ENCODE data around the gene P3H2. TPM values are rescaled to one million over a fixed set of nuclear protein-coding genes. Genes with fewer than 3 reads are reported as not detected.

Gene P3H2
- total RNA-seq, 2 experiments from 2014 or later = not detected

DNA sequence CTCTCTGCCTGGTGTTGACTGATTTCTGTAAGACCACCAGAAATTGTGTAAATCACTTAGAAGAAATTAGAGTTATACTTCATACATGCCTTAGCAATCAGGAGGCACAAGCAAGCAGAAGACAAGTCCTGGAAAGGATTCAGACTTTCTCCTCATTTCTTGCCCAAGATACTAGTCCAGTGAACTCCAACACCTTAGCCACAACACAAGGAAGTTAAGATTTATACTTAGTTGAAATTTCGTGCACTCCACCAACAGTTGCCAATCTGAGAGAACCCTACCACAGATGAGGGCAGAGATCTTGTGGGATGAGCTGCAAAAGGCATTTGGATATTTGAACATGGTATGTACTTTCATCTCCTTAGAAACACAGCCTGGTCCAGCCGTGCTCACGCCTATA lies 2.3 kb downstream of the P3H2 start:
- ATAC-seq = no peak
- no peak for DNase-seq
- no peaks in the 10 kb centered on the region for H3K9me3 Mint-ChIP-seq (ENCODE audit: low read depth)
- H3K27ac Mint-ChIP-seq = no peak overlapping the region
- CTCF ChIA-PET = interaction anchor here (1.0 kb wide), 1 partner anchor 15 kb away, joined by 3 read pairs; no protein-coding TSS in a partner anchor
- H3K4me1 Mint-ChIP-seq = peaks cover 6% of the 10 kb centered on the region
- peaks cover 64% of the 10 kb centered on the region for H3K27me3 Mint-ChIP-seq
- no peak overlapping the region for H3K4me3 Mint-ChIP-seq
- no peaks in the 10 kb centered on the region for H3K36me3 Mint-ChIP-seq

DNA sequence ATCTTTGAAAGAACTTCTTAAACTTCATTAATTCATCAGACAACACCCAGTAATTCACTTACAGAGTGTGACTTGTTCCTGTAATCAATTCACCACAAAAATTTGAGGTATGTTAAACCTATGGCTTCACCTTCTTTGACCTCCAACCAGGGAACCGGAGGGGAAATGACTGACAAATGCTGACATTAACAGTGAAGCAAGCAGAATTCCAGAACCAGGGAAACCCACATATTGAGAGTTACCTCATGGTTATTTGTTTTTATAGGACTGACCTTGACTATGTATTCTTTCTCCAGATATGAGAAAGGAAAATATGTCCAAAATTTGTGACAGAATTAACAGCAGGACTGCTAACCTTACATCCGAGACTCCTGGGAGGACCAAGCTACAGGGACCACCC lies 2.7 kb downstream of the P3H2 start:
- no peak for DNase-seq
- peaks cover 61% of the 10 kb centered on the region for H3K27me3 Mint-ChIP-seq
- H3K36me3 Mint-ChIP-seq = no peaks in the 10 kb centered on the region
- no peaks in the 10 kb centered on the region for H3K9me3 Mint-ChIP-seq (ENCODE audit: low read depth)
- H3K4me1 Mint-ChIP-seq = peaks cover 6% of the 10 kb centered on the region
- H3K27ac Mint-ChIP-seq = no peak overlapping the region
- H3K4me3 Mint-ChIP-seq = no peak overlapping the region
- CTCF ChIA-PET = no interaction called here
- ATAC-seq = no peak

DNA sequence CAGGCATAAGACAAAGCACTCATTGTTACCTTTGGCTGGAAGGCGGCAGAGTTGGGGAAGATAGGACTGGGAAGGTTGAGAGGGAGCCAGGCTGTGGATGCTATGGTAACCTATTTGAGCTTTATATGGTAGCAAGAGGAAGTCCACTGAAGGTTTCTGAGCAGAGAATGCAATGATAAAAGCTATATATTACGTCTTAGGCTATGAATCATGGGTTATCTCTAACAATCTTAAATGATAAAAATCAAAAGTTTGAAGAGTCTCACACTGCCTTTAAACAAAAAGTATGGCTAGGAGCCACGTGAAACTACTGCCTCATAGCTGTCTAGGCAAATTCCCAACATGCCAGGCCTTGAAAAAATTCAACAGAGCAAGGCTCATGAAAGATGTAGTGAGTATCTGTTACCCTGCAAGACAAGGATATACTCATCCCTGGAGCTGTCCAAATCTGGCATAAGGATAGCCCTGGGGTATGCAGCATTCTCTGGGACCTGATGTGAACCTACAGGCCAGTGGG lies 4.1 kb downstream of the P3H2 start:
- CTCF ChIA-PET = interaction anchor here (1.5 kb wide), 1 partner anchor 155 kb away, joined by 3 read pairs; no protein-coding TSS in a partner anchor

DNA sequence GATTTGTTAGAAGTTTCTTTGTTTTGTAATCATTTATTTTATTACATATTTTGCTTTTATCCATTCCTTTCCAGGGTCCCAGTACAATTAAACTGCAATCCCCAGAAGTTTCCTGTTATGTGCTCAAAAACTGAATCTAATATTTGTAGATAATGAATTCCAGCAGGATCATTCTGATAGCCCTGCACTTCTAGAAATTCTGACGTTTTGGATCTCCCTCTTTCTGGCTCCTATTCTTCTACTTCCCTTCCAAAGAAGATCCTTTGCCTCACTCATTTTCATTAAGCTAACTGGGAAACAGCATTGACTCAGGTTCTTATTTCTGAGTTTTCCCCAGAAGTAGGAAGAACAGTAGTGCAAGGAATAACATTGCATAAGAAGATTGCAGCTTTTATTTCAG lies 9.9 kb downstream of the P3H2 start:
- DNase-seq (no peak), ATAC-seq (no peak)
- CTCF ChIA-PET = interaction anchor here (1.2 kb wide), 1 partner anchor 149 kb away, joined by 3 read pairs; no protein-coding TSS in a partner anchor
- H3K9me3 Mint-ChIP-seq (ENCODE audit: low read depth) = peaks cover 2% of the 10 kb centered on the region
- H3K4me1 Mint-ChIP-seq = no peaks in the 10 kb centered on the region
- H3K36me3 Mint-ChIP-seq = no peaks in the 10 kb centered on the region
- no peak overlapping the region for H3K4me3 Mint-ChIP-seq
- H3K27ac Mint-ChIP-seq = no peak overlapping the region
- peaks cover 22% of the 10 kb centered on the region for H3K27me3 Mint-ChIP-seq

More for the DNA sequence above, 4.1 kb downstream of the P3H2 start:
- peaks cover 6% of the 10 kb centered on the region for H3K4me1 Mint-ChIP-seq
- no peak for ATAC-seq
- no peak overlapping the region for H3K27ac Mint-ChIP-seq
- H3K4me3 Mint-ChIP-seq = no peak overlapping the region
- H3K27me3 Mint-ChIP-seq = peaks cover 55% of the 10 kb centered on the region
- DNase-seq = no peak
- no peaks in the 10 kb centered on the region for H3K9me3 Mint-ChIP-seq (ENCODE audit: low read depth)
- H3K36me3 Mint-ChIP-seq = no peaks in the 10 kb centered on the region

DNA sequence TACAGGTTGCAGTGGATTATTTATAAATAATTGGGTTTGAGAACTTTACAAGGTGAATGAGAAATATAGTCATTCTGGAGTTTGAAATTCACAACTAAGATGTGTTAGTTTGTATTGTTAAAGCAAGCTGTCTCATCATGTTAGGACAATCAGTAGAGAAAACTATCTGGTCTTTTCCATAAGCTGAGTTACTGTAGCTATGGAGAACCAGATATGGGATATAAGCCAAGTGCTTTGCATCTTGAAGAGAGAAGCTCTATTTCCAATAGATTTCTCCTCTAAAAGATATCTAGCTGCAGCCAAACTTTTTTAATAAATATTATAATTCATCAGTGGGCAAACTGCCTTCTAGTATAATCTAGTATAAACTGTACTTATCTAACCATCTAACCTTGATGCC lies 11.3 kb downstream of the P3H2 start:
- H3K4me1 Mint-ChIP-seq = no peaks in the 10 kb centered on the region
- H3K36me3 Mint-ChIP-seq = no peaks in the 10 kb centered on the region
- ATAC-seq = no peak
- no peak overlapping the region for H3K27ac Mint-ChIP-seq
- H3K9me3 Mint-ChIP-seq (ENCODE audit: low read depth) = peaks cover 2% of the 10 kb centered on the region
- H3K27me3 Mint-ChIP-seq = peaks cover 18% of the 10 kb centered on the region
- H3K4me3 Mint-ChIP-seq = no peak overlapping the region
- CTCF ChIA-PET = interaction anchor here (1.2 kb wide), 1 partner anchor 9 kb away, joined by 3 read pairs; no protein-coding TSS in a partner anchor
- no peak for DNase-seq

DNA sequence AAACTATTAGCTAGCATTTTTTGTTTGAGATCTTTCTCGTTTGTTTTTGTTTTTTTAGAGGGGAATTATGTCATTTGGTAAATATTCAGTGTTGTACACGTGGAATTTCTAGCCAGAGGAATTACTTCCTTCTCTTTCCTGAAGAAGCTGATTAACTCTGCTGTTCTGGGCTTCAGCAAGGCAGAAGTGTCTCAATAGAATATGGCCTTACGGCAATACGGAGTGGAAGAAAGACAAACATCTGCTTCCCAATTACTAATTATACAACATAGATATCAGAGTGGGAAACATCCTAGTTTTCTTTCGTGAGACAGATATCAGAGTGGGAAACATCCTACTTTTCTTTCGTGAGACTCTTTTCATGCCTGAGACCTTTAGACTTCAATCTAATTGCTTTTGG lies 11.9 kb downstream of the P3H2 start:
- DNase-seq = no peak
- H3K4me1 Mint-ChIP-seq = no peaks in the 10 kb centered on the region
- no peak for ATAC-seq
- H3K36me3 Mint-ChIP-seq = no peaks in the 10 kb centered on the region
- CTCF ChIA-PET = interaction anchor here (1.2 kb wide), 1 partner anchor 8 kb away, joined by 3 read pairs; no protein-coding TSS in a partner anchor
- peaks cover 2% of the 10 kb centered on the region for H3K9me3 Mint-ChIP-seq (ENCODE audit: low read depth)
- H3K4me3 Mint-ChIP-seq = no peak overlapping the region
- H3K27ac Mint-ChIP-seq = no peak overlapping the region
- H3K27me3 Mint-ChIP-seq = peaks cover 20% of the 10 kb centered on the region

DNA sequence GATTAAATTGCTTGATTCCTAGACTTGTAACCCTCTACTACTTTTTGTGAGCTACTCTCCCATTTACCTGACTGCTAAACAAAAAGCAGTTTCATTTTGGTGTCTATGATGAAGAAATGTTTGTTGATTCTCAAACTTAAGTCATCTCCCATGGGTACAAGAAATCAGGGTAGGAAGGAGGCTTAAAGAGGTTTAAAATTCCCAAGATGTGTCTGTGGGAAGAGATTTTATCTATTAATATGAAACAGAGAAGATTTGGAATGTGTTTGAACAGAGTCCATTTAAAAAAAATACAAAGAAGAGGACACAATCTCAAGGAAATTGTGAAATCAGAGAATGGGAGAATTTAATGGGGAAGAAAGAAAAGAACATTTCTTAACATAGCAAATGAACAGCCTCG lies 14.8 kb downstream of the P3H2 start:
- no peaks in the 10 kb centered on the region for H3K36me3 Mint-ChIP-seq
- peaks cover 2% of the 10 kb centered on the region for H3K4me1 Mint-ChIP-seq
- no peak overlapping the region for H3K4me3 Mint-ChIP-seq
- ATAC-seq (no peak), DNase-seq (no peak)
- CTCF ChIA-PET = no interaction called here
- H3K27ac Mint-ChIP-seq = no peak overlapping the region
- peaks cover 33% of the 10 kb centered on the region for H3K27me3 Mint-ChIP-seq
- peaks cover under 1% of the 10 kb centered on the region for H3K9me3 Mint-ChIP-seq (ENCODE audit: low read depth)

DNA sequence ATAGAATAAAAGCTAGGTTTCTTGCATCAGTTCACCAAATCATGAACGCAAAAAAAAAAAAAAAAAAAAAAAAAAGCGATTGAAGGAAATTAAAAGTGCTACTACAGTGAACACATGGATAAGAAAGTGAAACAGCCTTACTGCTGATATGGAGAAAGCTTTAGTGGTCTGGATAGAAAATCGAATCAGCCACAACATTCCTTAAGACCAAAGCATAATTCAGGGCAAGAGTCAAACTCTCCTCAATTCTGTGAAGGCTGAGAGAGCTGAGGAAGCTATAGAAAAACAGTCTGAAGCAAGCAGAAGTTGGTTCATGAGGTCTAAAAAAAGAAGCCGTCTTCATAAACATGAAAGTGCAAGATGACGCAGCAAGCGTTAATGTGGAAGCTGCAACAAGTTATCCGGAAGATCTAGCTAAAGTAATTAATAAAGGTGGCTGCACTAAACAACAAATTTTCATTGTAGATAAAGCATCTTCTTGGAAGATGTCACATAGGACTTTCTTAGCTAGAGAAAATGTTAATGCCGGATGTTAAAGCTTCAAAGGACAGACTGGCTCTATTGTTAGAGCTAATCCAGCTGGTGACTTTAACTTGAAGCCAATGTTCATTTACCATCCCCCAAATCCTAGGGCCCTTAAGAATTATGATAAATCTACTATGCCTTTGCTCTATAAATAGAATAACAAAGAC lies 19.2 kb downstream of the P3H2 start:
- Mint-ChIP-seq H3K4me3 (peak overlapping the region; percentile 19), H3K27ac (no peak overlapping the region)
- CTCF ChIA-PET = no interaction called here

DNA sequence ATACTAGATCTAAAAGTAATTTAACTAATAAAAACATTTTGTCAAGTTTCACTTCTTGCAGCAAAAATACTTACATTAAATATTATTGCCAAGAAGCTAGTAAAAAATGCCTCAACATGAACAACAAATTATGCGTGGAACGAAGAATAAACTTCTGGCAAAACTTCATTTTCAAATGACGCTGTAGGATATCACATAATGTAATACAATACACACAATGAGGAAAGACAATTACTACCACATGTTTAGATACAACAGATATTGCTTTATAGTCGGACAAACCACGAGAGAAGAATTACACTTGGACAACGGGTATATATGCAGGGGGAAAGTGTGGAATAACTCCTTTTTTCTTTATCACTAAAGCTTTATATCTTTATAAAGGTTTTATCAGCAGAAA lies 21.6 kb downstream of the P3H2 start:
- no peak for DNase-seq
- CTCF ChIA-PET = no interaction called here
- ATAC-seq = no peak
- no peak overlapping the region for H3K27ac Mint-ChIP-seq
- H3K36me3 Mint-ChIP-seq = no peaks in the 10 kb centered on the region
- no peak overlapping the region for H3K4me3 Mint-ChIP-seq
- no peaks in the 10 kb centered on the region for H3K9me3 Mint-ChIP-seq (ENCODE audit: low read depth)
- peaks cover 27% of the 10 kb centered on the region for H3K27me3 Mint-ChIP-seq
- peaks cover 3% of the 10 kb centered on the region for H3K4me1 Mint-ChIP-seq

More for the DNA sequence above, 19.2 kb downstream of the P3H2 start:
- no peak for DNase-seq
- H3K36me3 Mint-ChIP-seq = no peaks in the 10 kb centered on the region
- no peak for ATAC-seq
- H3K27me3 Mint-ChIP-seq = peaks cover 34% of the 10 kb centered on the region
- no peaks in the 10 kb centered on the region for H3K9me3 Mint-ChIP-seq (ENCODE audit: low read depth)
- H3K4me1 Mint-ChIP-seq = peaks cover 2% of the 10 kb centered on the region

DNA sequence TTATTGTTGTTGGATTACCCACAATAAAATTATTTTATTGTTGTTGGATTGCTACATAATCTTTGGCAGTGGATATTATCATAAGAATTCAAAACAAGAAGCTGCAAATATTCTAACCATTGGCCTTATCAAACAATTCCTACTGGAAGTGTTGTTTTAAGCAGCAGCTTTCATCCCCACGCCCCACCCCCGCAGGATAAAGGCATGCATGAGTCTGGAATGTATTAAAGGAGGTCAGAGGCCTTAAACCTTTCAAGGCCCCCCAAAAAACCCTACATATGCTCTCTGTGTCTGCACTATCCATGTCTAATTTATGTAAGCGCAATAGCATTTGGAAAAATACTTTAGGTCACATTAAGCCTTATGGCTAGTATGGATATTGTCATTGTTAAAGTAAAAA lies 23.1 kb downstream of the P3H2 start:
- DNase-seq = no peak
- Mint-ChIP-seq H3K27me3 (peaks cover 26% of the 10 kb centered on the region), H3K36me3 (no peaks in the 10 kb centered on the region), H3K4me1 (peaks cover 3% of the 10 kb centered on the region), H3K9me3 (ENCODE audit: low read depth) (no peaks in the 10 kb centered on the region), H3K27ac (no peak overlapping the region), H3K4me3 (no peak overlapping the region)
- CTCF ChIA-PET = no interaction called here
- ATAC-seq = no peak

DNA sequence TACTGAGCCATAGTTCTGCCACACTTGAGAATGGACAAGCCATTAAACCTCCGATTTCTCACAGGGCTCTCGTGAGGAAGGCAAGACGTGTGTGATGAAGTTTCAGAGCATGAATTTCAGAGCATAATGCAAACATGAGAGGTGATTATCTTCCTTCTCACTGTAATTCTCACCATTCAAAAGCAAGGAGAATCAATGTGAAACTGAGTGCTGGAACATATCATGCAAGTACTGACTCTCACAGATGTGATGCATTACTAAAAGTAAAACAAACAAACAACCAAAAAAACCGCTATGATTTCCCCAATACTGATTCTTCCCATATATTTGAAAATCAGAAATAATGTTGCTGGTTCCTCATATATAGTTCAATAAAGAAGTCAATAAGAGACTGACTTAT lies 23.7 kb downstream of the P3H2 start:
- Mint-ChIP-seq H3K9me3 (ENCODE audit: low read depth) (no peaks in the 10 kb centered on the region), H3K27ac (no peak overlapping the region), H3K27me3 (peaks cover 20% of the 10 kb centered on the region), H3K36me3 (no peaks in the 10 kb centered on the region), H3K4me3 (no peak overlapping the region), H3K4me1 (peaks cover 3% of the 10 kb centered on the region)
- CTCF ChIA-PET = no interaction called here
- DNase-seq (no peak), ATAC-seq (no peak)

DNA sequence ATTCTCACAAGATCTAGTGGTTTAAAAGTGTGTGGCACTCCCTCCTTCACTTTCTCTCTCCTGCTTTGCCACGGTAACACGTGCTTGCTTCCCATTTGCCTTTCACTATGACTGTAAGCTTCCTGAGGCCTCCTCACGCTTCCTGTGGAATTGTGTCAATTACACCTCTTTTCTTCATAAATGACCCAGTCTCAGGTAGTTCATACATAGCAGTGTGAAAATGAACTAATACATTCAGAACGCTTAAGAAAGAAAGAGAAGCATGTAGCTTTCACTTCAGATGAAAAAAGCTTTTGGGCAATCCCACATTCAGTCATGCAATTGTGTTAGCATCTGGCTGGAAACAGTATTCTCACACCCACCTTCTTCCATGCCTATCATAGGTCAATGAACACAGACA lies 24.4 kb downstream of the P3H2 start:
- CTCF ChIA-PET = no interaction called here
- Mint-ChIP-seq H3K27me3 (peaks cover 14% of the 10 kb centered on the region), H3K9me3 (ENCODE audit: low read depth) (no peaks in the 10 kb centered on the region), H3K27ac (no peak overlapping the region), H3K36me3 (no peaks in the 10 kb centered on the region), H3K4me3 (no peak overlapping the region), H3K4me1 (peaks cover 3% of the 10 kb centered on the region)
- DNase-seq = no peak
- no peak for ATAC-seq

DNA sequence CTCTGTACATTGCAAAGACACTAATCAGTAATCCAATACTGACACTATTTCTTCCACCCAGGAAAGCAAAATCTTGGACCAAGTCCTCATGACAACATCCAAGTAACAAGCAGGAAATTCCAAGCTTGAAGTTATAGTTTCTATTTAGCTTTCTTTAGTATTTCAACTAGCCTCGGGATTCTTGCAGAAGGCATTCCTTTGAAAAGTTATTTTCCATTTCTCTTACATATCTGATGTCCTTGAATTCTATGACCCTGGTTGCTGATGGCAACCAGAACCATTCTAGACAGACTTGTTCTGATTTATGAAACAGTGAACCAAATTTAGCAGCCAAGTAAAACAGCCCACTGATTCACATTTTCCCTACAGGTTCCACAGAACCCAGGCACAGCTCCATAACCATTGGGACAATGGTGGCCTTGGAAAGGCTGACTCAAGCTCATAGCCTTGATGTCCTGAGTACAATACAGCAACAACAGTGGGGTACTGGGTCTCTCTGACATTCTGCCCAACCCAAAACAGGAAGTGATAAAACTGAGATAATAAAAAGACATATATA lies 26.5 kb downstream of the P3H2 start:
- no peaks in the 10 kb centered on the region for H3K36me3 Mint-ChIP-seq
- H3K27me3 Mint-ChIP-seq = peaks cover 10% of the 10 kb centered on the region
- H3K27ac Mint-ChIP-seq = no peak overlapping the region
- ATAC-seq = no peak
- DNase-seq = no peak
- no peak overlapping the region for H3K4me3 Mint-ChIP-seq
- H3K4me1 Mint-ChIP-seq = peaks cover 4% of the 10 kb centered on the region
- CTCF ChIA-PET = no interaction called here
- no peaks in the 10 kb centered on the region for H3K9me3 Mint-ChIP-seq (ENCODE audit: low read depth)

DNA sequence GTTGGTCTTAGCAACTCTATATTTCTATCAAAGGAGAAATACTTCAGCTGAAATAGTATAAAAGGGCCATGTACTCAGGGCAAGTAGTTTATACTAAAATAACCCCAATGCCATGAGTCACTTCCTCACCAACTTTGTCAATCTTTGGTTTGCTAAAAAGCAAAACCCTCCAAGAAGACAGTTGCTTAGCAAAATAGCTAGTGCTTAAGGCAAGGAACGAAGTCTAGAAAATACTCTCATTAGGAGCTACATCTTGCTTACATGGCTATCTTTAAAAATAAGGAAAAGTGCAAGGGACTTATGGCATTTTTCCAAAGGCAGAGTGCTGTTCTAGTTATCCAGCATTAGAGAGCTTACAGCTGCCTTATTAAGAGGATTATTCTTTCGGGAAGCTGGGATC lies 28.4 kb downstream of the P3H2 start:
- ATAC-seq = no peak
- DNase-seq = no peak
- no peak overlapping the region for H3K27ac Mint-ChIP-seq
- H3K4me3 Mint-ChIP-seq = no peak overlapping the region
- H3K9me3 Mint-ChIP-seq (ENCODE audit: low read depth) = no peaks in the 10 kb centered on the region
- peaks cover 4% of the 10 kb centered on the region for H3K4me1 Mint-ChIP-seq
- H3K27me3 Mint-ChIP-seq = peaks cover 11% of the 10 kb centered on the region
- no peaks in the 10 kb centered on the region for H3K36me3 Mint-ChIP-seq
- CTCF ChIA-PET = no interaction called here
